Mucosa of gallbladder (tissue), 1 donor: ENCODE results near the gene RBM38. TPM values are rescaled to one million over a fixed set of nuclear protein-coding genes. Genes with fewer than 3 reads are reported as not detected.

Experiments
- DNase-seq: peaks from one replicate; pipeline ENCODE4 v3.0.0-alpha.2; 2020; ENCODE audit warnings: low spot score
- total RNA-seq: library from RNA; stranded (reverse); gene quantifications from one replicate; pipeline ENCODE4 v1.2.1, GENCODE V29; 2021
- donor health status: DM: no; HTN: no; CAD: no.

The RBM38 gene
- total RNA-seq, 1 donor from 2014 or later, result 21.9 TPM

- no peak for DNase-seq
Observed at GRCh38 chr20:57391439-57392301, 474 bp downstream of the RBM38 start.

GRCh38 chr20:57392512-57393271 lies 1.5 kb downstream of the RBM38 start:
- peak; percentile 57 for DNase-seq

DNA sequence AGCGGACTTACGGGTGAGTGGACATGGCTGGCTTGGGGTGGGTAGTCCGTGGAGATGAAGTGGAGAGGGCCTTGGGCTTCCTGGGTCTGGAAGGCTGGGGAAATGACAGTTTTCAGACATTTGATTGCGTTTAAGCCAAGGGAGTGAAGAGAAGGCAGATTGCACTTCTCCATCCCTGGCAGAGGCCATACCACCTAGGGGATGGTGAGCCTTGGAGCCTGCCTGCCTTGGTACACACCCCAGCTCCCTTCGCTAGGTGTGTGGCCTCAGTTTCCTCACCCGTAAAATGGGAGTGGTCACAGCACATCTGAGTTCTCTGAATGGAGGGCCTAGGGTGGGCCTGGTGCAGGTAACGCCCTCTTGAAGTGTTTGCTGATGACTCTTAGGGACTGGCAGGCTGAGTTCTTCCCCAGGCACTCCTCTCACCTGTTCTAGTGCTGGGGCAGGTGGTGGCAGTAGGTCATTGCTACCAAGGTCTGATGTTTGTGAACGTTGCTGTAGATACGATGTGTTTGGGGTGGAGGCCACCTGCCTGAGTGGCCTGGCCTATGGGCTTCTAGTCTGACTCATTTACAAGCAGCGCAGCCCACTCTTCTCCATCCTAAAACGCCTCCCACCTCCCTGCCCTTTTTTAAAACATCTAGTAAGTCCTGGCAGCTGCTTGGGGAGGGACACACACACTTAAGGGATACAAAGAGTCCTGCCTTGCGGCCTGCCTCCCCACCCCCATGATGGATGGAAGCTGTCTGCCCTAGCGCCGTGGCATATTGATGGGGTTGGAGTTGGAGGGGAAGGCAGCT lies 2.3 kb downstream of the RBM38 start:
- no peak for DNase-seq

DNA sequence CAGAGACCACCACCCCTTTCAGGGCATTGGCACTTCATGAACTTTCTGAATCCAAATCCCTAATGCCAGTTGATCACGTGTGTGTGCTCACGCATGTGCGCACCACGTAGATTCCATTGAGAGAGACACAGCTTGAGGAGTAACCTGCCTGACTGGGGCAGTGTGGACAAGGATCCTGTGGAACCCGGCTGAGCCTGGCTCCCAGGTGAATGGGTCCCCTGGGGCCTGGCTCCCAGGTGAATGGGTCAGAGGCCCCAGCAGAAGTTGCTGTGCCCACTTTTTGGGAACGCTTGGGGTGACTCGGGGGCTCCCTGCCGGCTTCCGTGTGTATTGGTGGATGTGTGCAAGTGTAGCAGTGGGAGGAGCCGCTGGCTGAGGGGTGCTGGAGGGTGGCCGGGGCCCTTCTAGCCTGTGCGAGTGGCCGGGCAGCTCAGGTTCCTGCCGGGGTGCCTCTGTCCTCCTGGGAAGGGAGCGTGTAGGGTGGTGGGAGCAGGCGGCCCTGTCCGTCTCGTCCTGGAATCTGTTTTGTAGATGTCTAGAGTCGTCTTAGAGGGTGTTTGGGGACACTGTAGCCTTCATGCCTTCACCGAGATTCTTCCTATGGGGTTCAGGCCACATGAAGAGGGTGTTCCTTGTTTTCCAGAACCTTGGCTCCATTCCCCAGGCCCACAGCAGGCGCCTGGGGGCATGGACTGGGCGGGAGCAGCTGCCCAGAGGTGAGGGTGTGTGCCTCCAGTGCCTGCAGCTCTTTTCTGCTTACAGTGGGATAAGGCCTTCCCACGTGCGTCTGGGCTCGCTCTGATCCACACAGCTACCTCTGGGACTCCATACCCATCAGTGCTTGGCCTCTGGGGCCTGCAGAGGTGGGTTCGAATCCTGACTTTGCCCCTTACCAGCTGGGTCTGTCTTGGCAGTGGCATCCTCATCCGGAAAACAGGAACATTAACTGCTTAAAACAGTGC lies 3.2 kb downstream of the RBM38 start:
- DNase-seq, result no peak

GRCh38 chr20:57395111-57395966 lies 4.1 kb downstream of the RBM38 start:
- DNase-seq, result no peak

DNA sequence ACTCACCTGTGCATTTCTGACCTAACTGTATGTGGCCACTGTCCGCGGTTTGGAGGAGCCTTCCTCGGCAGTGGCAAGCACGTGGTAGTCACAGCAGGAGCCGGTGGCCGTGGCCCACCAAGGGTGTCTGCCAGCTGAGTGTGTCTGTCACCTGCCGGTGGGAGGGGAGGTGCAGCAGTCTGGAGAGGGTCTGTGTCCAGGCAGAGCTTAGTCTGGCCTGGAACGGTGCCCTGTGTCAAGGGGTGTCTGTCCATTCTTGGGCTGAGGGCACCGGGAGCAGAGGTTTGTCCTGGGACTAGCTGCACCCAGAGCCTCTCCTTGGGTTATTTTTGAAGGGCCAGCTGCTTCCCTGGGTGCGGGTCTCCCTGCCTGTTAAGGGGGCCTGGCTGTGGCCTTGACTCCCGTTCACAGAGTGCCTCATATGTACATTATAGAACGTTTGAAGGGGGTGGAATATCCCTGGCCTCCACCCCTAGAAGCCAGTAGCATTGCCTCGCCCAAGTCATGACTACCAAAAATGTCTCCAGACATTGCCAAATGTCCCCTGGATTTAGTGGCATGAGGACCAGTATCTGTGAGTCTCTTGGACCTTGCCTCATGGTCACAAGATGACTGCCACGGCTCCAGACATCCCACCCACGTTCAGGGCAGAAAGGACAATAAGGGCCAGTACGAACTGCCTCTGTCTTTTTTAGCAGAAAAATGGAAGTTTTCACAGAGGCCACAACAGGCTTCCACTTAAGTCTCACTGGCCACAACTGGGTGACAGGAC lies 5.2 kb downstream of the RBM38 start:
- DNase-seq, result no peak

DNA sequence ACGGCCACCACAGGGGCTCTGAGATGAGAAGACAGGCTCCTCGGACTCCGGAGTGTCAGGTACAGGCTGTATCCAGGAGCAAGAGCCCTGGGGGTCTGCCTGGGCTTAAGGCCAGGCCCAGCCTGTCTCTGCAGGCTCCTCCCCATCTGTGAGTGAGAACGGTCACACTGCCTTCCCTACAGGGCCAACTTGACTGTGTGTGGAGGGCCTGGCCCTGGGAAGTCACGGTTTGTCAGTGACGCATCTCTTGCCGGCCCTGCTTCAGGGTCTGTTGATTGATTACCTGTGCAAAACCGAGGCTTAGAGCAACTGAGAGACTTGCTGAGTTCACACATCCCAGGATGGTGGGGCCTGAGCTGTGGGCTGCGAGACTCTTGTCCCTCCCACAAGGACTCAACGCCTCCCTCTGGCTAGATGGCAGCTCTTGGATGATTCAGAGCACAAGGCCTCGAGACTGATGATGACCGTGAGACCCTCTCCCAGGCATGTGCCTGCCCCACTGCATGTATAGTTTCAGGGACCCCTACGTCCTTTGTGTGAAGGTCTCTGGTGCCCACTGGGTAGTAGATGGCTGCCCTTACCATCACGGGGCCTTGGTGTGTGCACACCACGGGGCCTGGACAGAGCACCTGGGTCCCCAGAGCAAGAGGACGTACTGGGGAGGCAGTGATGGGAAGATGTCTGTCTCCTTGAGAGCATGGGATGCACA lies 5.9 kb downstream of the RBM38 start:
- no peak for DNase-seq

- no peak for DNase-seq
Observed at GRCh38 chr20:57397693-57398108, 6.5 kb downstream of the RBM38 start.

GRCh38 chr20:57398231-57398821 lies 7.1 kb downstream of the RBM38 start:
- peak; percentile 72 for DNase-seq

GRCh38 chr20:57398901-57399535 lies 7.8 kb downstream of the RBM38 start:
- DNase-seq, result no peak

GRCh38 chr20:57399587-57400155 lies 8.5 kb downstream of the RBM38 start:
- no peak for DNase-seq

GRCh38 chr20:57400231-57400701 lies 9.1 kb downstream of the RBM38 start:
- DNase-seq, result no peak

GRCh38 chr20:57400821-57401564 lies 9.8 kb downstream of the RBM38 start:
- no peak for DNase-seq

DNA sequence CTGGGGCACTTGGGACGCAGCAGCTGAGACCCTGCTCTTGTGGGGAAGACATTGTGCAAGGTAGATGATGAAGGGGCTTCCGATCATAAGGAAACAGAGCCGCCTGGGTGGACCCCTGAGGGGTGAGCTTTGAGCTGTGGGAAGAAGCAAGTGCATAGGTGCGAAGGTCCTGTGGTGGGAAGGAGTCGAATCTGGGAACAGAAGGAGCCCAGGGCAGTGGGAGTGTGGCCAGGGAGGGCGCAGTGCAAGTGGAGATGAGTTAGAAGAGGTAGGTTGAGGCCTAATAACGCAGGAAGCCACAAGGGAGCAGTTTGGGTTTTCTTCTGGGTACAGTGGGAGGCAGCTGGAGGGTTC lies 10.3 kb downstream of the RBM38 start:
- DNase-seq, result no peak

DNA sequence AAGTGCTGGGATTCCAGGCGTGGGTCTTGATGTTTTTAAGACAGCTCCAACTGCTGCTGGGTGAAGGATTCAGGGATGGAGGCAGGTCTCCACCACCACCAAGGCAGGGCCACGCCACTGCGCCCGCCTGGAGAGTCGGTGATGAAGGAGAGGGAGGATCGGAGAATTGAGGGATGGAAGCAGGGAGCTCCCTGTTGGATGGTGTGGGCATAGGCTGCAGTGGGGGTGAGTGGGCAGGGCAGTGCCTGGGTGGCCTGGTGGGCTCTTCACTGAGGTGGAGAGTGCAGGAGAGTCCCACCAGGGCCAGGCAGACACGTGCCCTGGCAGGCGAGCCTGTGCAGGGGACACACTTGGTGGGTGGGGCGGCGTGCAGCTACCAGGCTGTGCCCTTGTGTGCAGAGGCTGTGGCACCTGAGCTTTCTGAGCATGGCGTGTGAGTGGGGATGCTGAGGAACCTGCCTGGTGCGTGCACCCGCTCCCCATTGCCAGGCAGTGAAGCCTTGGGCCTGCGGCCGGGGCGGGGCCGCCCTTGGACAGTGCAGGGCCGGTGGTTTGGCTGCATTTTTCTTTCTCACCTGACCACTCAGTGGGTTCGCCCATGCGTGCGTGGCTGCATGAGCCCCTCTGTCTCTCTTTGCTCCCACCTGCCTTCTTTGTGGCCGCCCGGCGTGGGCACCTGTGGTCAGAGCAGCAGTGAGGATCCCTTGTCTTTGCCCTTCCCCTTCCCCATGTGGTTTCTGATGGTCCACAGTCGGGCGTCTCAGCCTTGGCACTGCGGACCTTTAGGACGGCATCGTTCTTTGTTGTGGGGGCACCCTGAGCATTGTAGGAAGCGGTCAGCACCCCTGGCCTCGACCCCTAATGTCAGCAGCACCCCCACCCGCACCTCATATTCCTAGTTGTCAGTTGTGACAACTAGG lies 11.3 kb downstream of the RBM38 start:
- DNase-seq, result no peak
